Esophagus muscularis mucosa (tissue), 4 donors: ENCODE measurements around the gene DIP2C. TPM values are rescaled to one million over a fixed set of nuclear protein-coding genes. Genes with fewer than 3 reads are reported as not detected.

Source experiments
- DNase-seq: peaks from one replicate; pipeline ENCODE4 v3.0.0-alpha.2; 2017; ENCODE audit errors: extremely low spot score
- H3K27ac ChIP-seq, 4 donors: fragments of 200-600 bp; sonication (generic); replicated peaks in 1 of 4; 1 replicate in 3 of 4; 2 replicates in 1 of 4; pipeline ENCODE4 v1.5.1; 2016 to 2019; ENCODE audit warnings: mild to moderate bottlenecking in 1 of 4
- H3K27me3 ChIP-seq, 4 donors: fragments of 200-600 bp; sonication (generic); one replicate each; pipeline versions ENCODE4 v1.5.1 to v1.6.0; 2016 to 2019
- H3K36me3 ChIP-seq, 4 donors: fragments of 200-600 bp; sonication (generic); one replicate each; pipeline ENCODE4 v1.5.1; 2016 to 2019
- H3K4me1 ChIP-seq, 4 donors: fragments of 200-600 bp; sonication (generic); one replicate each; pipeline ENCODE4 v1.5.1; 2016 to 2019
- H3K4me3 ChIP-seq, 4 donors: fragments of 200-600 bp; sonication (generic); 1 replicate in 2 of 4; 2 replicates in 2 of 4; pipeline ENCODE4 v1.5.1; 2016 to 2019; ENCODE audit warnings: mild to moderate bottlenecking in 4 of 4, moderate library complexity in 1 of 4
- H3K9me3 ChIP-seq, 4 donors: fragments of 200-600 bp; sonication (generic); 1 replicate in 3 of 4; 2 replicates in 1 of 4; pipeline ENCODE4 v1.5.1; 2016 to 2019
- CTCF ChIP-seq, 3 experiments: fragments of 200-600 bp in 2 of 3; fragments of 450-650 bp in 1 of 3; sonication (generic) in 2 of 3; IDR thresholded peaks; one replicate each; pipeline ENCODE4 v1.5.1; 2017 to 2019; ENCODE audit warnings: antibody characterized with exemption in 3 of 3, mild to moderate bottlenecking in 2 of 3, moderate library complexity in 1 of 3
- EP300 ChIP-seq: sonication (generic); formaldehyde crosslinking; IDR thresholded peaks from one replicate; pipeline ENCODE4 v1.6.1; 2017; ENCODE audit warnings: antibody characterized with exemption
- POLR2A ChIP-seq: fragments of 450-650 bp; IDR thresholded peaks from one replicate; pipeline ENCODE4 v1.6.1; 2017; ENCODE audit warnings: antibody characterized with exemption, moderate library complexity, mild to moderate bottlenecking, low read depth
- POLR2AphosphoS5 ChIP-seq, 2 donors: sonication (generic); formaldehyde crosslinking; IDR thresholded peaks; one replicate each; pipeline ENCODE4 v1.6.1; 2017; ENCODE audit warnings: antibody characterized with exemption in 2 of 2
- whole genome bisulfite sequencing: methylation state at CpG from one replicate; pipeline ENCODE4 v1.1.5; 2018; 5-methylcytosine and 5-hydroxymethylcytosine counted together
- intact Hi-C: fragments of 100-400 bp; cut with DNase I; formaldehyde crosslinking; loops from one replicate; pipeline ENCODE4 v1.15.1; 2023
- total RNA-seq, 4 donors: library from RNA; depleted of rRNA; stranded (reverse); fragments of >200 nt; gene quantifications; one replicate each; pipeline versions ENCODE4 v1.1.0 to v1.2.1, GENCODE V29; 2016

DIP2C gene
- total RNA-seq, 4 donors from 2014 or later: 38.6 to 66.4 (median 55.7) TPM

GRCh38 chr10:507355-507699 lies 182.1 kb downstream of the DIP2C start:
- Histone ChIP-seq H3K27me3 (no peaks in the 10 kb centered on the region), H3K4me3 (no peak overlapping the region), H3K9me3 (no peaks in the 10 kb centered on the region), H3K27ac (no peak overlapping the region), H3K36me3 (peaks cover 0 to 13% (median 4%) of the 10 kb centered on the region in 4 donors), H3K4me1 (peaks cover 25 to 64% (median 40%) of the 10 kb centered on the region in 4 donors)
- TF ChIP-seq EP300 (no peak), POLR2A (no peak), CTCF (IDR thresholded peaks at IDR 0.05) (no peak), POLR2AphosphoS5 (IDR thresholded peaks at IDR 0.05) (no peak)
- DNase-seq: no peak
- intact Hi-C loops: no loop called here
- 96% methylated on average over 16 of the region's 16 CpGs for WGBS

DNA sequence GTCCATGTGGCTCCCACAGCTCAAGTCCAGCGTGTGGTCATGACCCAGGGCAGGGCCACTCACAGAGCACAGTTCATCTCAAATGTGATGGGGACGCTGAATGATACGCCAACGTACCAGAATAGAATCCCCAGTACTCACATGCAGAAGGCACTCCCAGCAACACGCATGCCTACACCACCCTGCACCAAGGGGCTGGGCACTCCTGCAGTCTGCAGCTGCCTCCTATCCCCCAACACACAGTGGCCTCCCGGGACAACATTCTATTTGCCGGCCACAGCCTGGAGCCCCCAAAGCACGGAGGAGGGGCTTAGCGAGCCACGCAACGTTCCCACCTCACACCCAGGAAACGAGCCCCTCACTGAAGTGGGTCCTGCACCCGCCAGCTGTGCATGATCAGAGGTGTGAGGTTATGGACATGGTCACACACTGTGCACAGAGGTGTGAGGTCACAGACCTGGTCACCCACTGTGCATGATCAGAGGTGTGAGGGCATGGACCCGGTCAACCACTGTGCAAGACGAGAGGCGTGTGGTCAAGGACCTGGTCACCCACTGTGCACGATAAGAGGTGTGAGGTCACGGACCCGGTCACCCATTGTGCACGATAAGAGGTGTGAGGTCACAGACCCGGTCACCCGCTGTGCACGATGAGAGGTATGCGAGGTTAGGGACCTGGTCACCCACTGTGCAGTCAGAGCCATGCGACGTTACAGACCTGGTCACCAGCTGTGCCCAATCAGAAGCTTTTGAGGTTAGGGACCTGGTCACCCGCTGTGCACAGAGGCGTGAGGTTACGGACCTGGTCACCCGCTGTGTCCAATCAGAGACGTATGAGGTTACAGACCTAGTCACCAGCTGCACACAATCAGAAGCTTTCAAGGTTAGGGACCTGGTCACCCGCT lies 182.8 kb downstream of the DIP2C start:
- no peaks in the 10 kb centered on the region for H3K27me3 ChIP-seq
- WGBS: 86% methylated on average over 21 of the region's 32 CpGs
- intact Hi-C loops: no loop called here
- H3K36me3 ChIP-seq: peaks cover 0 to 13% (median 4%) of the 10 kb centered on the region in 4 donors
- H3K4me1 ChIP-seq: peaks cover 20 to 60% (median 39%) of the 10 kb centered on the region in 4 donors
- TF ChIP-seq POLR2A (no peak), POLR2AphosphoS5 (IDR thresholded peaks at IDR 0.05) (no peak), CTCF (IDR thresholded peaks at IDR 0.05) (no peak), EP300 (no peak)
- H3K4me3 ChIP-seq: no peak overlapping the region
- H3K27ac ChIP-seq: peak overlapping the region in 1 of 4 donors; percentile 11
- no peak for DNase-seq
- no peaks in the 10 kb centered on the region for H3K9me3 ChIP-seq

GRCh38 chr10:505419-505818 lies 184.0 kb downstream of the DIP2C start:
- Histone ChIP-seq H3K4me3 (no peak overlapping the region), H3K27me3 (no peaks in the 10 kb centered on the region), H3K4me1 (peaks cover 20 to 60% (median 39%) of the 10 kb centered on the region in 4 donors), H3K27ac (peak overlapping the region in 1 of 4 donors; percentile 11), H3K9me3 (no peaks in the 10 kb centered on the region), H3K36me3 (peaks cover 0 to 13% (median 4%) of the 10 kb centered on the region in 4 donors)
- intact Hi-C loops: no loop called here
- DNase-seq: no peak
- 90% methylated on average over 2 of the region's 3 CpGs for WGBS
- TF ChIP-seq EP300 (no peak), CTCF (IDR thresholded peaks at IDR 0.05) (no peak), POLR2A (no peak), POLR2AphosphoS5 (IDR thresholded peaks at IDR 0.05) (no peak)

DNA sequence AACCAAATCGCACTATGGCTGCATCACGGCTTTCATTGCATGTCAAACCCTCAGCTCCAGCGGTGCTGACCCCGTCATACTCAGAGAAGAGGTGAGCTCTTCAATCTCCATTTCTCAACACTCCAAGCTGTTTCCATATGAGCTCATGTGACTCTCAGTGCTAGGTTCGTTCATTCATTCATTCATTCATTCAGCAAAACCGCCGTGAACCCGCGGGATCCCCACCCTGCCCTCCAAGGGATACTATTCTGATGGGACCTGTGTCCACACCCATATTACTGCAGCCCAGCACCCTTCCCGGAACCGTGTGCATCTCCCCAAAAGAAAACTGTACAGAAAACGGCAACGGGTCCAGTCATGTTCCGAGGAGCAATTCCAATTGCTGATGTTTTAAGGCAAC lies 184.7 kb downstream of the DIP2C start:
- no peaks in the 10 kb centered on the region for H3K9me3 ChIP-seq
- no peak overlapping the region for H3K27ac ChIP-seq
- no peak overlapping the region for H3K4me3 ChIP-seq
- intact Hi-C loops: no loop called here
- H3K4me1 ChIP-seq: peaks cover 20 to 60% (median 39%) of the 10 kb centered on the region in 4 donors
- peaks cover 0 to 13% (median 4%) of the 10 kb centered on the region in 4 donors for H3K36me3 ChIP-seq
- WGBS: 93% methylated on average over 14 of the region's 14 CpGs
- H3K27me3 ChIP-seq: no peaks in the 10 kb centered on the region
- DNase-seq: no peak
- TF ChIP-seq POLR2AphosphoS5 (IDR thresholded peaks at IDR 0.05) (no peak), EP300 (no peak), POLR2A (no peak), CTCF (IDR thresholded peaks at IDR 0.05) (no peak)
